Glutamatergic neuron (in vitro differentiated cells): ENCODE measurements around the gene P2RX1. TPM values are rescaled to one million over a fixed set of nuclear protein-coding genes. Genes with fewer than 3 reads are reported as not detected.
A peak's percentile ranks its signal among the peaks of the same experiment; 100 is the strongest.

Experiments
- DNase-seq: peaks from one replicate; pipeline ENCODE4 v3.0.0; 2022
- H3K27ac Mint-ChIP-seq: one replicate; pipeline ENCODE4 v1.8.0; 2020; ENCODE audit warnings: mild to moderate bottlenecking, mixed read lengths, inconsistent platforms; ENCODE audit not compliant: unreplicated experiment
- H3K27me3 Mint-ChIP-seq: one replicate; pipeline ENCODE4 v1.8.0; 2020; ENCODE audit warnings: mild to moderate bottlenecking, moderate library complexity, mixed read lengths, inconsistent platforms; ENCODE audit not compliant: unreplicated experiment
- H3K36me3 Mint-ChIP-seq: one replicate; pipeline ENCODE4 v1.8.0; 2020; ENCODE audit warnings: mild to moderate bottlenecking, mixed read lengths, inconsistent platforms; ENCODE audit not compliant: unreplicated experiment
- H3K4me1 Mint-ChIP-seq: one replicate; pipeline ENCODE4 v1.8.0; 2020; ENCODE audit warnings: mild to moderate bottlenecking, low read depth, mixed read lengths, inconsistent platforms; ENCODE audit not compliant: unreplicated experiment
- H3K4me3 Mint-ChIP-seq: one replicate; pipeline ENCODE4 v1.8.0; 2020; ENCODE audit warnings: mild to moderate bottlenecking, mixed read lengths, inconsistent platforms; ENCODE audit not compliant: unreplicated experiment
- H3K9me3 Mint-ChIP-seq: one replicate; pipeline ENCODE4 v1.8.0; 2020; ENCODE audit warnings: mild to moderate bottlenecking, moderate library complexity, mixed read lengths, inconsistent platforms; ENCODE audit not compliant: unreplicated experiment
- CTCF ChIP-seq: fragments of 200-600 bp; sonication (generic); IDR thresholded peaks from one replicate; pipeline ENCODE4 v1.5.0; 2021; ENCODE audit not compliant: partially characterized antibody, unreplicated experiment
- total RNA-seq: library from RNA; stranded (reverse); fragmentation: NEBNext Ultra II Directional; extraction: Animal tissue kit (Norgen Biotek cat#: 25700); gene quantifications from one replicate; pipeline ENCODE4 v1.2.1, GENCODE V29; 2021; ENCODE audit not compliant: unreplicated experiment

P2RX1 gene
- total RNA-seq, 1 donor from 2014 or later = 2.1 TPM

- peaks cover 16% of the 10 kb centered on the region for H3K27me3 Mint-ChIP-seq
- peaks cover 7% of the 10 kb centered on the region for H3K9me3 Mint-ChIP-seq
- peak overlapping the region; percentile 28 for H3K27ac Mint-ChIP-seq
- no peaks in the 10 kb centered on the region for H3K36me3 Mint-ChIP-seq
- peak overlapping the region; percentile 23 for H3K4me3 Mint-ChIP-seq
- no peak for TF ChIP-seq CTCF
- H3K4me1 Mint-ChIP-seq = peaks cover 28% of the 10 kb centered on the region
- DNase-seq = no peak
Measured at GRCh38 chr17:3889325-3890012, 26.8 kb downstream of the P2RX1 start.

DNA sequence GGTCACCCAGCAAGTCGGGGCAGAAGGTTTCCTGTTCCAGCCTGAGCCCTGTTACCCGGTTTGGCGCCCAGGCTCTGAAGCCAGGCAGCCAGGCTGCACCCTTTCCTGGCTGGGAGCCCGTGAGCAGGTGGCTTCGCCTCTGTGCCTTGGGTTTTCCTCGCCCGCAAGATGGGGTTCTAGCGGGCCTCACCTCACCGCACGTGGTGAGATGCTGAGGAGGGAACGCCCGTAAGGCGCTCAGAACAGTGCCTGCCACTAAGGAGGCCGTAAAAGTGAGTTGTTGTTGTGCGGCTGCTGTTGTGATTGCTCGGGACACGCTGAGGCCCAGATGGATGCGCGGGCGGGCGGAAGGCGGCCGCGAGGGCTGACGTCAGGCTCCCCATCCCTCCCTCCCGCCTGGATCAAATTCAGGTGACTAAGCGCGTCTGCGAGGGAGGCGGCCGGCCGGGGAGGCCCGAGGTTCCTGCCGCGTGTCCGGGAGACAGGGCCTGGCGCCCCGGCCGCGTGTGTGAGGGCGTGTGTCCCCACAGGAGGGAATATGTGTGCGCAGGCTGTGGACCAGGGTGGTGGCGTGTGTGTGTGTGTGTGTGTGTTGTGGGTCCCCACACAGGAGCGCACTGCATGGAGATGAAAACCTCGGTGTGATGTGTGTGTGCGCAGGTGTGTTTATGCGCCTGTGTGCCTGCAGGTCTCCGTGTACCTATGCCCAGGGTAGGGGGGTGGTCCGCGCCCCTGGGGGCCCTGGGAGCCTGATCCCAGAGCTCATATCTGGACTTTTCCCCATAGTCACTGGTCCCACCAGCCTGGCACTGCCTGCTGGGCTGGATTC lies 27.7 kb downstream of the P2RX1 start:
- peaks cover 7% of the 10 kb centered on the region for H3K9me3 Mint-ChIP-seq
- peaks cover 29% of the 10 kb centered on the region for H3K4me1 Mint-ChIP-seq
- H3K4me3 Mint-ChIP-seq = peak overlapping the region; percentile 23
- H3K27me3 Mint-ChIP-seq = peaks cover 14% of the 10 kb centered on the region
- no peaks in the 10 kb centered on the region for H3K36me3 Mint-ChIP-seq
- no peak for TF ChIP-seq CTCF
- H3K27ac Mint-ChIP-seq = peak overlapping the region; percentile 64
- DNase-seq = peak; percentile 75

GRCh38 chr17:3887804-3888203 lies 28.5 kb downstream of the P2RX1 start:
- peaks cover 14% of the 10 kb centered on the region for H3K27me3 Mint-ChIP-seq
- no peak for TF ChIP-seq CTCF
- no peak for DNase-seq
- no peak overlapping the region for H3K4me3 Mint-ChIP-seq
- H3K36me3 Mint-ChIP-seq = no peaks in the 10 kb centered on the region
- H3K9me3 Mint-ChIP-seq = peaks cover 5% of the 10 kb centered on the region
- peaks cover 33% of the 10 kb centered on the region for H3K4me1 Mint-ChIP-seq
- peak overlapping the region; percentile 9 for H3K27ac Mint-ChIP-seq

DNA sequence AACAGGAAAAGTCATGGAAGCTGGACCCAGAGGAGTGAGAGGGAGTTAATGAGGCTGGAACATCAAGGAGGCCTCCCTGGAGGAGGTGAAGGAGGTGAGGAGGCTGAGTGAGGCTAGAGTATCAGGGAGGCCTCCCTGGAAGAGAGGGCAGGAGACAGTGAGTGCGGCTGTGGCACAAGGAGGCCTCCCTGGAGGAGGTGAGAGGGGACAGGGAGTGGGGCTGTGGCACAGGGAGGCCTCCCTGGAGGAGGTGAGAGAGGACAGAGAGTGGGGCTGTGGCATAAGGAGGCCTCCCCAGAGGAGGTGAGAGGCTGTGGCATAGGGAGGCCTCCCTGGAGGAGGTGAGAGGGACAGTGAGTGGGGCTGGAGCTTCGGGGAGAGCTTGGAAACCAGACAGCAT lies 28.9 kb downstream of the P2RX1 start:
- TF ChIP-seq CTCF = no peak
- Mint-ChIP-seq H3K9me3 (peaks cover 5% of the 10 kb centered on the region), H3K27ac (peak overlapping the region; percentile 4), H3K27me3 (peaks cover 14% of the 10 kb centered on the region), H3K4me3 (no peak overlapping the region), H3K4me1 (peaks cover 34% of the 10 kb centered on the region), H3K36me3 (no peaks in the 10 kb centered on the region)
- DNase-seq = no peak

- Mint-ChIP-seq H3K4me3 (no peak overlapping the region), H3K9me3 (peaks cover 5% of the 10 kb centered on the region), H3K27me3 (peaks cover 14% of the 10 kb centered on the region), H3K4me1 (peaks cover 37% of the 10 kb centered on the region), H3K36me3 (no peaks in the 10 kb centered on the region), H3K27ac (no peak overlapping the region)
- no peak for TF ChIP-seq CTCF
- DNase-seq = no peak
Measured at GRCh38 chr17:3886776-3887175, 29.5 kb downstream of the P2RX1 start.
